Thyroid gland (tissue), 4 donors: Measurements from ENCODE around the gene ST3GAL4. TPM values are rescaled to one million over a fixed set of nuclear protein-coding genes. Genes with fewer than 3 reads are reported as not detected.

Source experiments
- DNase-seq, 2 donors: peaks; one replicate each; pipeline ENCODE4 v3.0.0-alpha.2; 2019
- H3K27ac ChIP-seq, 3 donors: fragments of 200-600 bp; sonication (generic); 1 replicate in 2 of 3; 2 replicates in 1 of 3; pipeline ENCODE4 v1.5.1; 2016 to 2019; ENCODE audit warnings: mild to moderate bottlenecking in 1 of 3, moderate library complexity in 1 of 3
- H3K27me3 ChIP-seq: fragments of 200-600 bp; sonication (generic); one replicate; pipeline ENCODE4 v1.5.1; 2019
- H3K36me3 ChIP-seq, 2 donors: fragments of 200-600 bp; sonication (generic); one replicate each; pipeline ENCODE4 v1.5.1; 2016 to 2019
- H3K4me1 ChIP-seq, 2 donors: fragments of 200-600 bp; sonication (generic); one replicate each; pipeline ENCODE4 v1.5.1; 2017 to 2019
- H3K4me3 ChIP-seq, 3 donors: fragments of 200-600 bp; sonication (generic); replicated peaks in 1 of 3; 1 replicate in 2 of 3; 2 replicates in 1 of 3; pipeline ENCODE4 v1.5.1; 2016; ENCODE audit warnings: mild to moderate bottlenecking in 1 of 3
- H3K9me3 ChIP-seq: fragments of 200-600 bp; sonication (generic); one replicate; pipeline ENCODE4 v1.5.1; 2017
- CTCF ChIP-seq, 6 experiments: fragments of 200-600 bp in 3 of 6; fragments of 450-650 bp in 3 of 6; sonication (generic) in 3 of 6; IDR thresholded peaks; one replicate each; pipeline ENCODE4 v1.5.1; 2016 to 2019; ENCODE audit warnings: antibody characterized with exemption in 6 of 6, mild to moderate bottlenecking in 2 of 6, inconsistent platforms in 1 of 6, moderate library complexity in 1 of 6
- POLR2A ChIP-seq, 2 donors: fragments of 450-650 bp; IDR thresholded peaks; one replicate each; pipeline ENCODE4 v1.6.1; 2017; ENCODE audit warnings: antibody characterized with exemption in 2 of 2, mild to moderate bottlenecking in 2 of 2, moderate library complexity in 1 of 2
- WGBS, 2 donors: methylation state at CpG; one replicate each; pipeline ENCODE4 v1.1.5; 2017; 5-methylcytosine and 5-hydroxymethylcytosine counted together
- intact Hi-C: fragments of 100-400 bp; cut with DNase I; formaldehyde crosslinking; loops from one replicate; pipeline ENCODE4 v1.15.1; 2023
- total RNA-seq, 4 donors: library from RNA; depleted of rRNA; stranded (reverse); fragments of >200 nt; gene quantifications; one replicate each; pipeline ENCODE4 v1.2.3, GENCODE V29; 2016

ST3GAL4 gene
- total RNA-seq, 4 donors from 2014 or later = 5.3 to 33.9 (median 26.4) TPM

- no peak for TF ChIP-seq CTCF (IDR thresholded peaks at IDR 0.05)
- no peak for TF ChIP-seq POLR2A (IDR thresholded peaks at IDR 0.05)
- 68 to 71% methylated on average over 12 of the region's 12 CpGs for WGBS, 2 donors
- intact Hi-C loops = no loop called here
Measured at GRCh38 chr11:126417091-126417862, 61.8 kb downstream of the ST3GAL4 start.

GRCh38 chr11:126418887-126419286 lies 63.4 kb downstream of the ST3GAL4 start:
- no peak overlapping the region for H3K4me3 ChIP-seq
- 0 to 37% methylated on average over 1 of the region's 1 CpG for WGBS, 2 donors
- no peak for DNase-seq
- H3K27ac ChIP-seq = no peak overlapping the region
- H3K36me3 ChIP-seq = no peaks in the 10 kb centered on the region
- no peak for TF ChIP-seq CTCF (IDR thresholded peaks at IDR 0.05)
- no peak for TF ChIP-seq POLR2A (IDR thresholded peaks at IDR 0.05)
- no peaks in the 10 kb centered on the region for H3K27me3 ChIP-seq
- H3K9me3 ChIP-seq = no peaks in the 10 kb centered on the region
- peaks cover 17 to 31% of the 10 kb centered on the region in 2 donors for H3K4me1 ChIP-seq
- intact Hi-C loops = no loop called here

More at GRCh38 chr11:126417091-126417862, 61.8 kb downstream of the ST3GAL4 start:
- Histone ChIP-seq H3K27me3 (no peaks in the 10 kb centered on the region), H3K27ac (peak overlapping the region; percentile 46 to 70 (median 54)), H3K36me3 (no peaks in the 10 kb centered on the region), H3K4me3 (peak overlapping the region in 1 of 3 donors; percentile 35), H3K4me1 (peaks cover 17 to 36% of the 10 kb centered on the region in 2 donors), H3K9me3 (no peaks in the 10 kb centered on the region)
- no peak for DNase-seq

GRCh38 chr11:126419801-126420697 lies 64.6 kb downstream of the ST3GAL4 start:
- peak overlapping the region in 2 of 3 donors; percentile 14 to 27 for H3K27ac ChIP-seq
- H3K4me3 ChIP-seq = no peak overlapping the region
- H3K9me3 ChIP-seq = no peaks in the 10 kb centered on the region
- no peaks in the 10 kb centered on the region for H3K27me3 ChIP-seq
- DNase-seq = no peak
- WGBS, 2 donors = 68 to 80% methylated on average over 11 of the region's 11 CpGs
- no peak for TF ChIP-seq CTCF (IDR thresholded peaks at IDR 0.05)
- no peak for TF ChIP-seq POLR2A (IDR thresholded peaks at IDR 0.05)
- H3K4me1 ChIP-seq = peaks cover 8 to 19% of the 10 kb centered on the region in 2 donors
- intact Hi-C loops = no loop called here
- no peaks in the 10 kb centered on the region for H3K36me3 ChIP-seq

- WGBS, 2 donors = 69 to 71% methylated on average over 6 of the region's 6 CpGs
- intact Hi-C loops = no loop called here
- no peaks in the 10 kb centered on the region for H3K36me3 ChIP-seq
- peak overlapping the region in 1 of 3 donors; percentile 27 for H3K27ac ChIP-seq
- peaks cover 6 to 12% of the 10 kb centered on the region in 2 donors for H3K4me1 ChIP-seq
- no peaks in the 10 kb centered on the region for H3K9me3 ChIP-seq
- no peak overlapping the region for H3K4me3 ChIP-seq
- no peak for DNase-seq
- H3K27me3 ChIP-seq = no peaks in the 10 kb centered on the region
- no peak for TF ChIP-seq CTCF (IDR thresholded peaks at IDR 0.05)
- no peak for TF ChIP-seq POLR2A (IDR thresholded peaks at IDR 0.05)
Measured at GRCh38 chr11:126420698-126421256, 65.3 kb downstream of the ST3GAL4 start.
